K562 (cell line): Measurements from ENCODE around the gene MAST4. TPM values are rescaled to one million over a fixed set of nuclear protein-coding genes. Genes with fewer than 3 reads are reported as not detected.

ENCODE experiments used
- MBD1 ChIP-seq: fragments of 250-450 bp; sonication (Bioruptor Pico); IDR thresholded peaks from 2 replicates; pipeline ENCODE4 v1.8.0; 2022; ENCODE audit warnings: inconsistent platforms
- MYNN ChIP-seq, 2 experiments: sonication (generic); formaldehyde crosslinking in 1 of 2; IDR thresholded peaks; 2 replicates each; pipeline versions ENCODE4 v1.5.0 to v1.6.1; 2016 to 2020; ENCODE audit warnings: antibody characterized with exemption in 1 of 2, missing genetic modification reagents in 1 of 2
- RNF2 ChIP-seq: sonication (generic); IDR thresholded peaks from 2 replicates; pipeline ENCODE4 v1.6.1; 2016
- SMC3 ChIP-seq: conservative IDR thresholded peaks from 2 replicates; pipeline ENCODE4 v1.6.1; 2011; ENCODE audit warnings: low read depth, low read length, improper control_type of control experiment; ENCODE audit not compliant: insufficient read depth
- TCF15 ChIP-seq: fragments of 250-450 bp; sonication (Bioruptor Pico); IDR thresholded peaks from 2 replicates; pipeline ENCODE4 v1.8.0; 2022; ENCODE audit warnings: moderate library complexity, mild to moderate bottlenecking, inconsistent platforms
- TOE1 ChIP-seq, 2 experiments: fragments of 450-650 bp in 1 of 2; sonication (generic) in 1 of 2; formaldehyde crosslinking in 1 of 2; IDR thresholded peaks; 2 replicates each; pipeline versions ENCODE4 v1.7.1 to v1.8.0; 2016 to 2022; ENCODE audit warnings: borderline replicate concordance in 2 of 2, mild to moderate bottlenecking in 2 of 2, antibody characterized with exemption in 1 of 2, inconsistent platforms in 1 of 2, low read depth in 1 of 2, missing genetic modification reagents in 1 of 2, moderate library complexity in 1 of 2
- polyA plus RNA-seq, 8 experiments: library from polyadenylated mRNA; depleted of rRNA in 4 of 8; stranded (reverse) in 5 of 8; unstranded in 3 of 8; fragments of >200 nt; fragmentation: Nextera tagmentation in 2 of 8; fragmentation: Illumina TruSeq in 1 of 8; extraction: Ambion mirVana in 2 of 8; extraction: Trizol in 1 of 8; gene quantifications; 2 replicates each; pipeline versions ENCODE4 v1.2.1 to v1.2.3, GENCODE V29; 2011 to 2014; ENCODE audit warnings: inconsistent platforms in 1 of 8, missing spikeins in 1 of 8
- total RNA-seq, 7 experiments: library from RNA; depleted of rRNA in 6 of 7; stranded (reverse); fragments of >200 nt in 6 of 7; fragmentation: Illumina TruSeq in 2 of 7; extraction: Trizol in 2 of 7; gene quantifications; 2 replicates each; pipeline versions ENCODE4 v1.2.1 to v1.2.3, GENCODE V29; 2011 to 2021; ENCODE audit warnings: low replicate concordance in 1 of 7
- TF ChIP-seq, protein P1 (sequence below): fragments of 200-600 bp; sonication (generic); IDR thresholded peaks from one replicate; pipeline ENCODE4 v1.6.1; 2012; ENCODE audit warnings: mild to moderate bottlenecking, low read depth, low read length, inconsistent platforms
- TF ChIP-seq, protein P2 (sequence below): IDR thresholded peaks from 3 replicates; pipeline ENCODE4 v1.6.1; 2011; ENCODE audit warnings: borderline replicate concordance, mild to moderate bottlenecking, moderate library complexity; ENCODE audit not compliant: insufficient read length; ENCODE audit errors: extremely low read depth

Gene MAST4
- total and polyA plus RNA-seq, 9 of the 15 experiments (the other 6 are each of a cell fraction or from before 2014, with no cell fraction given): 0.88 to 10.1 (median 5.2) TPM

- TF ChIP-seq, protein P1, sequence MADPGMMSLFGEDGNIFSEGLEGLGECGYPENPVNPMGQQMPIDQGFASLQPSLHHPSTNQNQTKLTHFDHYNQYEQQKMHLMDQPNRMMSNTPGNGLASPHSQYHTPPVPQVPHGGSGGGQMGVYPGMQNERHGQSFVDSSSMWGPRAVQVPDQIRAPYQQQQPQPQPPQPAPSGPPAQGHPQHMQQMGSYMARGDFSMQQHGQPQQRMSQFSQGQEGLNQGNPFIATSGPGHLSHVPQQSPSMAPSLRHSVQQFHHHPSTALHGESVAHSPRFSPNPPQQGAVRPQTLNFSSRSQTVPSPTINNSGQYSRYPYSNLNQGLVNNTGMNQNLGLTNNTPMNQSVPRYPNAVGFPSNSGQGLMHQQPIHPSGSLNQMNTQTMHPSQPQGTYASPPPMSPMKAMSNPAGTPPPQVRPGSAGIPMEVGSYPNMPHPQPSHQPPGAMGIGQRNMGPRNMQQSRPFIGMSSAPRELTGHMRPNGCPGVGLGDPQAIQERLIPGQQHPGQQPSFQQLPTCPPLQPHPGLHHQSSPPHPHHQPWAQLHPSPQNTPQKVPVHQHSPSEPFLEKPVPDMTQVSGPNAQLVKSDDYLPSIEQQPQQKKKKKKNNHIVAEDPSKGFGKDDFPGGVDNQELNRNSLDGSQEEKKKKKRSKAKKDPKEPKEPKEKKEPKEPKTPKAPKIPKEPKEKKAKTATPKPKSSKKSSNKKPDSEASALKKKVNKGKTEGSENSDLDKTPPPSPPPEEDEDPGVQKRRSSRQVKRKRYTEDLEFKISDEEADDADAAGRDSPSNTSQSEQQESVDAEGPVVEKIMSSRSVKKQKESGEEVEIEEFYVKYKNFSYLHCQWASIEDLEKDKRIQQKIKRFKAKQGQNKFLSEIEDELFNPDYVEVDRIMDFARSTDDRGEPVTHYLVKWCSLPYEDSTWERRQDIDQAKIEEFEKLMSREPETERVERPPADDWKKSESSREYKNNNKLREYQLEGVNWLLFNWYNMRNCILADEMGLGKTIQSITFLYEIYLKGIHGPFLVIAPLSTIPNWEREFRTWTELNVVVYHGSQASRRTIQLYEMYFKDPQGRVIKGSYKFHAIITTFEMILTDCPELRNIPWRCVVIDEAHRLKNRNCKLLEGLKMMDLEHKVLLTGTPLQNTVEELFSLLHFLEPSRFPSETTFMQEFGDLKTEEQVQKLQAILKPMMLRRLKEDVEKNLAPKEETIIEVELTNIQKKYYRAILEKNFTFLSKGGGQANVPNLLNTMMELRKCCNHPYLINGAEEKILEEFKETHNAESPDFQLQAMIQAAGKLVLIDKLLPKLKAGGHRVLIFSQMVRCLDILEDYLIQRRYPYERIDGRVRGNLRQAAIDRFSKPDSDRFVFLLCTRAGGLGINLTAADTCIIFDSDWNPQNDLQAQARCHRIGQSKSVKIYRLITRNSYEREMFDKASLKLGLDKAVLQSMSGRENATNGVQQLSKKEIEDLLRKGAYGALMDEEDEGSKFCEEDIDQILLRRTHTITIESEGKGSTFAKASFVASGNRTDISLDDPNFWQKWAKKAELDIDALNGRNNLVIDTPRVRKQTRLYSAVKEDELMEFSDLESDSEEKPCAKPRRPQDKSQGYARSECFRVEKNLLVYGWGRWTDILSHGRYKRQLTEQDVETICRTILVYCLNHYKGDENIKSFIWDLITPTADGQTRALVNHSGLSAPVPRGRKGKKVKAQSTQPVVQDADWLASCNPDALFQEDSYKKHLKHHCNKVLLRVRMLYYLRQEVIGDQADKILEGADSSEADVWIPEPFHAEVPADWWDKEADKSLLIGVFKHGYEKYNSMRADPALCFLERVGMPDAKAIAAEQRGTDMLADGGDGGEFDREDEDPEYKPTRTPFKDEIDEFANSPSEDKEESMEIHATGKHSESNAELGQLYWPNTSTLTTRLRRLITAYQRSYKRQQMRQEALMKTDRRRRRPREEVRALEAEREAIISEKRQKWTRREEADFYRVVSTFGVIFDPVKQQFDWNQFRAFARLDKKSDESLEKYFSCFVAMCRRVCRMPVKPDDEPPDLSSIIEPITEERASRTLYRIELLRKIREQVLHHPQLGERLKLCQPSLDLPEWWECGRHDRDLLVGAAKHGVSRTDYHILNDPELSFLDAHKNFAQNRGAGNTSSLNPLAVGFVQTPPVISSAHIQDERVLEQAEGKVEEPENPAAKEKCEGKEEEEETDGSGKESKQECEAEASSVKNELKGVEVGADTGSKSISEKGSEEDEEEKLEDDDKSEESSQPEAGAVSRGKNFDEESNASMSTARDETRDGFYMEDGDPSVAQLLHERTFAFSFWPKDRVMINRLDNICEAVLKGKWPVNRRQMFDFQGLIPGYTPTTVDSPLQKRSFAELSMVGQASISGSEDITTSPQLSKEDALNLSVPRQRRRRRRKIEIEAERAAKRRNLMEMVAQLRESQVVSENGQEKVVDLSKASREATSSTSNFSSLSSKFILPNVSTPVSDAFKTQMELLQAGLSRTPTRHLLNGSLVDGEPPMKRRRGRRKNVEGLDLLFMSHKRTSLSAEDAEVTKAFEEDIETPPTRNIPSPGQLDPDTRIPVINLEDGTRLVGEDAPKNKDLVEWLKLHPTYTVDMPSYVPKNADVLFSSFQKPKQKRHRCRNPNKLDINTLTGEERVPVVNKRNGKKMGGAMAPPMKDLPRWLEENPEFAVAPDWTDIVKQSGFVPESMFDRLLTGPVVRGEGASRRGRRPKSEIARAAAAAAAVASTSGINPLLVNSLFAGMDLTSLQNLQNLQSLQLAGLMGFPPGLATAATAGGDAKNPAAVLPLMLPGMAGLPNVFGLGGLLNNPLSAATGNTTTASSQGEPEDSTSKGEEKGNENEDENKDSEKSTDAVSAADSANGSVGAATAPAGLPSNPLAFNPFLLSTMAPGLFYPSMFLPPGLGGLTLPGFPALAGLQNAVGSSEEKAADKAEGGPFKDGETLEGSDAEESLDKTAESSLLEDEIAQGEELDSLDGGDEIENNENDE: no peak
- TF ChIP-seq MYNN (IDR thresholded peaks at IDR 0.05): no peak
- no peak for TF ChIP-seq MYNN (CRISPR knock-in tag; IDR thresholded peaks at IDR 0.05)
- no peak for TF ChIP-seq TCF15 (CRISPR knock-in tag)
- TF ChIP-seq, protein P2, sequence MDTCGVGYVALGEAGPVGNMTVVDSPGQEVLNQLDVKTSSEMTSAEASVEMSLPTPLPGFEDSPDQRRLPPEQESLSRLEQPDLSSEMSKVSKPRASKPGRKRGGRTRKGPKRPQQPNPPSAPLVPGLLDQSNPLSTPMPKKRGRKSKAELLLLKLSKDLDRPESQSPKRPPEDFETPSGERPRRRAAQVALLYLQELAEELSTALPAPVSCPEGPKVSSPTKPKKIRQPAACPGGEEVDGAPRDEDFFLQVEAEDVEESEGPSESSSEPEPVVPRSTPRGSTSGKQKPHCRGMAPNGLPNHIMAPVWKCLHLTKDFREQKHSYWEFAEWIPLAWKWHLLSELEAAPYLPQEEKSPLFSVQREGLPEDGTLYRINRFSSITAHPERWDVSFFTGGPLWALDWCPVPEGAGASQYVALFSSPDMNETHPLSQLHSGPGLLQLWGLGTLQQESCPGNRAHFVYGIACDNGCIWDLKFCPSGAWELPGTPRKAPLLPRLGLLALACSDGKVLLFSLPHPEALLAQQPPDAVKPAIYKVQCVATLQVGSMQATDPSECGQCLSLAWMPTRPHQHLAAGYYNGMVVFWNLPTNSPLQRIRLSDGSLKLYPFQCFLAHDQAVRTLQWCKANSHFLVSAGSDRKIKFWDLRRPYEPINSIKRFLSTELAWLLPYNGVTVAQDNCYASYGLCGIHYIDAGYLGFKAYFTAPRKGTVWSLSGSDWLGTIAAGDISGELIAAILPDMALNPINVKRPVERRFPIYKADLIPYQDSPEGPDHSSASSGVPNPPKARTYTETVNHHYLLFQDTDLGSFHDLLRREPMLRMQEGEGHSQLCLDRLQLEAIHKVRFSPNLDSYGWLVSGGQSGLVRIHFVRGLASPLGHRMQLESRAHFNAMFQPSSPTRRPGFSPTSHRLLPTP: no peak
- TF ChIP-seq RNF2: no peak
- no peak for TF ChIP-seq TOE1 (IDR thresholded peaks at IDR 0.05; ENCODE audit: borderline replicate concordance)
- no peak for TF ChIP-seq TOE1 (CRISPR knock-in tag; IDR thresholded peaks at IDR 0.05; ENCODE audit: borderline replicate concordance, low read depth)
- no peak for TF ChIP-seq SMC3
- TF ChIP-seq MBD1: no peak
These were observed 451.4 kb downstream of the MAST4 start (continued) for GRCh38 chr5:67047616-67048015.
